ENCODE data around the gene DHRS11. TPM values are rescaled to one million over a fixed set of nuclear protein-coding genes. Genes with fewer than 3 reads are reported as not detected.

The DHRS11 gene
- total and polyA plus RNA-seq, 2 experiments from 2014 or later, result 23.4 to 36.7 TPM

DNA sequence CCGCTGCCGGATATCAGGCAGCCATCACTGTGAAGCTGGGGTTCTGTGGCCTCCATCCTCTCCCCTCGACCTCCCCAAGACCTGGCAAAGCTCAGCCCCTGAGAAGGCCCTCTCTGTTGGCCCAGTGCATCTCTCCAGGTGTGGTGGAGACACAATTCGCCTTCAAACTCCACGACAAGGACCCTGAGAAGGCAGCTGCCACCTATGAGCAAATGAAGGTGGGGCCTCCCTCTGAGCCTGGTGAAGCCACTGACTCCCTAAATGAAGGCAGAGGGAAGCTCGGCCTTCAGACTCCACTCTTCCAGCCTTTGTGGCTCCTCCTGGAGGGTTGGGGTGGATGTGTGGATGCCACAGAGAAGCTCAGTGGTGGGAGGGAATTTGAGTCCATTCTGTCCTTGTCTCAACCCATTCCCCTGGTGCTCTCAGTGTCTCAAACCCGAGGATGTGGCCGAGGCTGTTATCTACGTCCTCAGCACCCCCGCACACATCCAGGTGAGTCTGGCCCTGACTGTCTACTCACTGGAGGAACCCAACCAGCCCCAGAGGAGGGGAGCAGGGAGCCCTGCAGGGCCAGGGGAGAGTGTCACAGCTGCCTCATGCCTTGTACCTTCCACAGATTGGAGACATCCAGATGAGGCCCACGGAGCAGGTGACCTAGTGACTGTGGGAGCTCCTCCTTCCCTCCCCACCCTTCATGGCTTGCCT lies 8.0 kb downstream of the DHRS11 start (continued):
- TF ChIP-seq, protein P1, sequence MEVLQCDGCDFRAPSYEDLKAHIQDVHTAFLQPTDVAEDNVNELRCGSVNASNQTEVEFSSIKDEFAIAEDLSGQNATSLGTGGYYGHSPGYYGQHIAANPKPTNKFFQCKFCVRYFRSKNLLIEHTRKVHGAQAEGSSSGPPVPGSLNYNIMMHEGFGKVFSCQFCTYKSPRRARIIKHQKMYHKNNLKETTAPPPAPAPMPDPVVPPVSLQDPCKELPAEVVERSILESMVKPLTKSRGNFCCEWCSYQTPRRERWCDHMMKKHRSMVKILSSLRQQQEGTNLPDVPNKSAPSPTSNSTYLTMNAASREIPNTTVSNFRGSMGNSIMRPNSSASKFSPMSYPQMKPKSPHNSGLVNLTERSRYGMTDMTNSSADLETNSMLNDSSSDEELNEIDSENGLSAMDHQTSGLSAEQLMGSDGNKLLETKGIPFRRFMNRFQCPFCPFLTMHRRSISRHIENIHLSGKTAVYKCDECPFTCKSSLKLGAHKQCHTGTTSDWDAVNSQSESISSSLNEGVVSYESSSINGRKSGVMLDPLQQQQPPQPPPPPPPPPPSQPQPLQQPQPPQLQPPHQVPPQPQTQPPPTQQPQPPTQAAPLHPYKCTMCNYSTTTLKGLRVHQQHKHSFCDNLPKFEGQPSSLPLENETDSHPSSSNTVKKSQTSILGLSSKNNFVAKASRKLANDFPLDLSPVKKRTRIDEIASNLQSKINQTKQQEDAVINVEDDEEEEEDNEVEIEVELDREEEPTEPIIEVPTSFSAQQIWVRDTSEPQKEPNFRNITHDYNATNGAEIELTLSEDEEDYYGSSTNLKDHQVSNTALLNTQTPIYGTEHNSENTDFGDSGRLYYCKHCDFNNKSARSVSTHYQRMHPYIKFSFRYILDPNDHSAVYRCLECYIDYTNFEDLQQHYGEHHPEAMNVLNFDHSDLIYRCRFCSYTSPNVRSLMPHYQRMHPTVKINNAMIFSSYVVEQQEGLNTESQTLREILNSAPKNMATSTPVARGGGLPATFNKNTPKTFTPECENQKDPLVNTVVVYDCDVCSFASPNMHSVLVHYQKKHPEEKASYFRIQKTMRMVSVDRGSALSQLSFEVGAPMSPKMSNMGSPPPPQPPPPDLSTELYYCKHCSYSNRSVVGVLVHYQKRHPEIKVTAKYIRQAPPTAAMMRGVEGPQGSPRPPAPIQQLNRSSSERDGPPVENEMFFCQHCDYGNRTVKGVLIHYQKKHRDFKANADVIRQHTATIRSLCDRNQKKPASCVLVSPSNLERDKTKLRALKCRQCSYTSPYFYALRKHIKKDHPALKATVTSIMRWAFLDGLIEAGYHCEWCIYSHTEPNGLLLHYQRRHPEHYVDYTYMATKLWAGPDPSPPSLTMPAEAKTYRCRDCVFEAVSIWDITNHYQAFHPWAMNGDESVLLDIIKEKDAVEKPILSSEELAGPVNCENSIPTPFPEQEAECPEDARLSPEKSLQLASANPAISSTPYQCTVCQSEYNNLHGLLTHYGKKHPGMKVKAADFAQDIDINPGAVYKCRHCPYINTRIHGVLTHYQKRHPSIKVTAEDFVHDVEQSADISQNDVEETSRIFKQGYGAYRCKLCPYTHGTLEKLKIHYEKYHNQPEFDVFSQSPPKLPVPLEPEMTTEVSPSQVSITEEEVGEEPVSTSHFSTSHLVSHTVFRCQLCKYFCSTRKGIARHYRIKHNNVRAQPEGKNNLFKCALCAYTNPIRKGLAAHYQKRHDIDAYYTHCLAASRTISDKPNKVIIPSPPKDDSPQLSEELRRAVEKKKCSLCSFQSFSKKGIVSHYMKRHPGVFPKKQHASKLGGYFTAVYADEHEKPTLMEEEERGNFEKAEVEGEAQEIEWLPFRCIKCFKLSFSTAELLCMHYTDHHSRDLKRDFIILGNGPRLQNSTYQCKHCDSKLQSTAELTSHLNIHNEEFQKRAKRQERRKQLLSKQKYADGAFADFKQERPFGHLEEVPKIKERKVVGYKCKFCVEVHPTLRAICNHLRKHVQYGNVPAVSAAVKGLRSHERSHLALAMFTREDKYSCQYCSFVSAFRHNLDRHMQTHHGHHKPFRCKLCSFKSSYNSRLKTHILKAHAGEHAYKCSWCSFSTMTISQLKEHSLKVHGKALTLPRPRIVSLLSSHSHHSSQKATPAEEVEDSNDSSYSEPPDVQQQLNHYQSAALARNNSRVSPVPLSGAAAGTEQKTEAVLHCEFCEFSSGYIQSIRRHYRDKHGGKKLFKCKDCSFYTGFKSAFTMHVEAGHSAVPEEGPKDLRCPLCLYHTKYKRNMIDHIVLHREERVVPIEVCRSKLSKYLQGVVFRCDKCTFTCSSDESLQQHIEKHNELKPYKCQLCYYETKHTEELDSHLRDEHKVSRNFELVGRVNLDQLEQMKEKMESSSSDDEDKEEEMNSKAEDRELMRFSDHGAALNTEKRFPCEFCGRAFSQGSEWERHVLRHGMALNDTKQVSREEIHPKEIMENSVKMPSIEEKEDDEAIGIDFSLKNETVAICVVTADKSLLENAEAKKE (CRISPR knock-in tag; IDR thresholded peaks at IDR 0.05), result no peak
- TF ChIP-seq, protein P2, sequence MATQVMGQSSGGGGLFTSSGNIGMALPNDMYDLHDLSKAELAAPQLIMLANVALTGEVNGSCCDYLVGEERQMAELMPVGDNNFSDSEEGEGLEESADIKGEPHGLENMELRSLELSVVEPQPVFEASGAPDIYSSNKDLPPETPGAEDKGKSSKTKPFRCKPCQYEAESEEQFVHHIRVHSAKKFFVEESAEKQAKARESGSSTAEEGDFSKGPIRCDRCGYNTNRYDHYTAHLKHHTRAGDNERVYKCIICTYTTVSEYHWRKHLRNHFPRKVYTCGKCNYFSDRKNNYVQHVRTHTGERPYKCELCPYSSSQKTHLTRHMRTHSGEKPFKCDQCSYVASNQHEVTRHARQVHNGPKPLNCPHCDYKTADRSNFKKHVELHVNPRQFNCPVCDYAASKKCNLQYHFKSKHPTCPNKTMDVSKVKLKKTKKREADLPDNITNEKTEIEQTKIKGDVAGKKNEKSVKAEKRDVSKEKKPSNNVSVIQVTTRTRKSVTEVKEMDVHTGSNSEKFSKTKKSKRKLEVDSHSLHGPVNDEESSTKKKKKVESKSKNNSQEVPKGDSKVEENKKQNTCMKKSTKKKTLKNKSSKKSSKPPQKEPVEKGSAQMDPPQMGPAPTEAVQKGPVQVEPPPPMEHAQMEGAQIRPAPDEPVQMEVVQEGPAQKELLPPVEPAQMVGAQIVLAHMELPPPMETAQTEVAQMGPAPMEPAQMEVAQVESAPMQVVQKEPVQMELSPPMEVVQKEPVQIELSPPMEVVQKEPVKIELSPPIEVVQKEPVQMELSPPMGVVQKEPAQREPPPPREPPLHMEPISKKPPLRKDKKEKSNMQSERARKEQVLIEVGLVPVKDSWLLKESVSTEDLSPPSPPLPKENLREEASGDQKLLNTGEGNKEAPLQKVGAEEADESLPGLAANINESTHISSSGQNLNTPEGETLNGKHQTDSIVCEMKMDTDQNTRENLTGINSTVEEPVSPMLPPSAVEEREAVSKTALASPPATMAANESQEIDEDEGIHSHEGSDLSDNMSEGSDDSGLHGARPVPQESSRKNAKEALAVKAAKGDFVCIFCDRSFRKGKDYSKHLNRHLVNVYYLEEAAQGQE (IDR thresholded peaks at IDR 0.05; ENCODE audit: unreplicated experiment), result no peak
- TF ChIP-seq STAT1 (IDR thresholded peaks at IDR 0.05; ENCODE audit: unreplicated experiment), result no peak
- TF ChIP-seq EZH2phosphoT487 (IDR thresholded peaks at IDR 0.05; ENCODE audit: unreplicated experiment), result no peak
- TF ChIP-seq ZNF114 (CRISPR knock-in tag; IDR thresholded peaks at IDR 0.05), result no peak
- no peak for TF ChIP-seq POLR2AphosphoS5 (IDR thresholded peaks at IDR 0.05; ENCODE audit: low read depth)
